Gastrocnemius medialis (tissue), 4 donors: ENCODE data around the gene USP24.

Experiments used
- POLR2A ChIP-seq, 2 donors: fragments of 450-650 bp; IDR thresholded peaks; one replicate each; pipeline ENCODE4 v1.6.1; 2017; ENCODE audit warnings: antibody characterized with exemption in 2 of 2, mild to moderate bottlenecking in 2 of 2, moderate library complexity in 2 of 2
- TF ChIP-seq, protein P1 (sequence below), 5 experiments: fragments of 450-650 bp in 3 of 5; fragments of 200-600 bp in 2 of 5; sonication (generic) in 2 of 5; IDR thresholded peaks in 4 of 5; conservative IDR thresholded peaks in 1 of 5; 1 replicate in 4 of 5; 2 replicates in 1 of 5; pipeline ENCODE4 v1.5.1; 2016 to 2019; ENCODE audit warnings: antibody characterized with exemption in 5 of 5, mild to moderate bottlenecking in 3 of 5, moderate library complexity in 3 of 5

DNA sequence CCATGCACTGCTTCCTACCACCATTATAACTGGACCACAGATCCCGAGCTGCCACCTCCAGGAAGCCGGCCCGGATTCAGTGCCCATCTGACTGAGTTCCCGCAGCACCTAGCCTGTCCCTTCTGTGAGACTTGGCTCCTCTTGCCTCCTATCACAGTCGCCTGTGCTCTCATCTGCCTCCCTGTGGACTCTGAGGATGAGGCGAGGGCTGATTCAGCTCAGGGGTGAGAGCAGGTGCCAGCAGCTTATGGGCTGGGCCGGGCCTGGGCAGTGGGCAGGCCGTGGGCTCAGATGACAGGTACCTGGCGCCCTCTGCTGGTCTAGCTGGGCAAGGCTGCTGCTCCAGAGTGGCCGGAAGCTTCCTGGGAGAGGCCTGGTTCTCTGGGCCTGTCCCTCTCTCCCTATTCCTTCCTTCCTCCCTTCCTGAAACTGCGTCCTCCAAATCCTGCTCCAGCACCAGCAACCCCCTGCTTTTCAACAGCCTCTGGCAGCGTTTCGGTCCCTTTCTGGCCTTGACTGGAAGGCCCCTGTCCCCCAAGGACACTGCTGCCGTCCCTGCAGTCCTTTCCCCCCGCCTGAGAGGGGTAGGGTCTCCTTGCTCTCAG, 193.1 kb downstream of the USP24 start:
- TF ChIP-seq, protein P1, sequence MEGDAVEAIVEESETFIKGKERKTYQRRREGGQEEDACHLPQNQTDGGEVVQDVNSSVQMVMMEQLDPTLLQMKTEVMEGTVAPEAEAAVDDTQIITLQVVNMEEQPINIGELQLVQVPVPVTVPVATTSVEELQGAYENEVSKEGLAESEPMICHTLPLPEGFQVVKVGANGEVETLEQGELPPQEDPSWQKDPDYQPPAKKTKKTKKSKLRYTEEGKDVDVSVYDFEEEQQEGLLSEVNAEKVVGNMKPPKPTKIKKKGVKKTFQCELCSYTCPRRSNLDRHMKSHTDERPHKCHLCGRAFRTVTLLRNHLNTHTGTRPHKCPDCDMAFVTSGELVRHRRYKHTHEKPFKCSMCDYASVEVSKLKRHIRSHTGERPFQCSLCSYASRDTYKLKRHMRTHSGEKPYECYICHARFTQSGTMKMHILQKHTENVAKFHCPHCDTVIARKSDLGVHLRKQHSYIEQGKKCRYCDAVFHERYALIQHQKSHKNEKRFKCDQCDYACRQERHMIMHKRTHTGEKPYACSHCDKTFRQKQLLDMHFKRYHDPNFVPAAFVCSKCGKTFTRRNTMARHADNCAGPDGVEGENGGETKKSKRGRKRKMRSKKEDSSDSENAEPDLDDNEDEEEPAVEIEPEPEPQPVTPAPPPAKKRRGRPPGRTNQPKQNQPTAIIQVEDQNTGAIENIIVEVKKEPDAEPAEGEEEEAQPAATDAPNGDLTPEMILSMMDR (IDR thresholded peaks at IDR 0.05 in 4 of 5, conservative IDR thresholded peaks at IDR 0.05 in 1 of 5) = peak; percentile 63 to 86 (median 76)
- no peak for TF ChIP-seq POLR2A (IDR thresholded peaks at IDR 0.05)
